Activated CD4-positive, alpha-beta T cell treated with anti-CD3 and anti-CD28 coated beads, Interleukin-2, amount 50 U/mL, for 48 hours (primary cell): ENCODE results near the gene RNF227.
"Not testable (repeated sequence)": the region's sequence is repeated elsewhere in the genome, so short reads cannot be mapped to it uniquely, and the experiment has no call there.

Source experiments
- DNase-seq, 2 experiments: peaks; one replicate each; pipeline ENCODE4 v3.0.0-alpha.2; 2020

Gene RNF227

GRCh38 chr17:7887482-7888183 is 28.5 kb downstream of the RNF227 start:
- peak; percentile 91 to 94 for DNase-seq

- no peak for DNase-seq
Measured at GRCh38 chr17:7887038-7887481, 29.0 kb downstream of the RNF227 start.

GRCh38 chr17:7886227-7887037 is 29.7 kb downstream of the RNF227 start:
- DNase-seq = peak; percentile 60 to 68

DNA sequence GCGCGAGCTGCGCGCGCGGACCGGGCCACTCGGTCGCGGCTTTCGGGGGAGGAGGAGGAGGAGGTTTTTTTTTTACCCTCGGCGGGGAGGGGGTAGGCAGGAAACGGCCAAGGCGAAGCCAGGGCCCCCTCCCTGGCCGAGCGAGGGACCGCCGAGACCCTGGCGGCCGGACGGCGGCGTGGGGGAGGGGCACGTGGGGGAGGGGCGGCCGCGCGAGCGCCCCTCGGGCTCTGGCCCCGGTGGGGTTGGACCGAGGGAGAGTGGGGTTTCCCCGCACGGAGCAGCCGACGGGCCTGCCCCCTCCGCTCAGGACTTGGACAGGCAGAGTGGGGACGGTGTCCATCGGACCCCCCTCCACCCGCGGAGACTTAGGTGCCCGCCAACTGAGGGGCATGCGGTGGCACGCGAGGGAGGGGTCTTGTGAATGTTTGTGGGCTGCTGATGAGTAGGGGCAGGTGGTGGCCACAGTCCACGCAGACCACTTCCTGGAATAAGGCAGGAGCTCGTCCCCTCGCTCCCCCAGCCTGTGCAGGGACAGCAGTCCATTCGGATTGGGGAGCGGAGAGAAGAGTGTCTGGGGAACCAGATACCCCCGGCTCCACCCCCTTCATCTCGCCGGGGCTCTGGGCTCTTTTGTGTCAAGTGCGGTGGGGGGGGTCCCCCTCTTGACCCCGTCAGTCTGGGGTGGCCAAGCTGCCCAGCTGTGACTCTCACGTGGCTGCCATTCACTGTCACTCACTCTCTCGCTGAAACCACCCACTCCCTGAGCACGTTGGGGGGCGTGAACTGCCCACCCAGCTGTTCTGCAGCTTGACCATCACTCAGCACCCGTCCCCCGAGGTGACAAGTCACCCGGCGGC is 30.5 kb downstream of the RNF227 start:
- DNase-seq = peak; percentile 48 to 59

- peak; percentile 29 to 36 for DNase-seq
Measured at GRCh38 chr17:7884581-7885366, 31.3 kb downstream of the RNF227 start.

DNA sequence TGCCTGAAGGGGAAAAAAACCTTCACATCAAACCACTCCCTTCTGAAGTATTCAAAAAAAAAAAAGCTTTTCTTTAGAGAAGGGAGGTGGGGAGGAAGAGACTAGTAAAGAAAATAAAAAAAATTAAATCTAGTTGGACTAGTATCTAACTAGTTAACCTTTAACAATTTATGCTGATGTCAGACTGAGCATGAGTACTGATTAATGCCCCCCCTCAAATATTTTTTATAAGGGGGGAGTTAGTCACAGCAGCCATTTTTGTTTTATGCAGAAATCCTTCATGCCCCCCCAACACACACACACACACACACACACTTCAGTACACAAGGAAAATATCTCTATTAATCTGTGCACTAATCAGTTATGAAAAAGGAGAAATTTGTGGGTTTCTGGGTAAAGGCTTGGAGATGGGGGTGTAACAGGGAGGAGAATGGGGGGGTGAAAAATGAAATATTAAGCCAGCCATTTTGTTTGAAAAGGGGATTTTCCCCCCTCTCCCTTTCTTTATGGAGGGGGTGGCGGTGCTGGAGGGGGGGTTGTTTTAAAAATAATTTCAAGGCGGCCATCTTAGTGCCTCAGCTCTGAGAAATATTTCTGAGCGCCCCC is 32.2 kb downstream of the RNF227 start:
- peak; percentile 33 to 35 for DNase-seq

DNA sequence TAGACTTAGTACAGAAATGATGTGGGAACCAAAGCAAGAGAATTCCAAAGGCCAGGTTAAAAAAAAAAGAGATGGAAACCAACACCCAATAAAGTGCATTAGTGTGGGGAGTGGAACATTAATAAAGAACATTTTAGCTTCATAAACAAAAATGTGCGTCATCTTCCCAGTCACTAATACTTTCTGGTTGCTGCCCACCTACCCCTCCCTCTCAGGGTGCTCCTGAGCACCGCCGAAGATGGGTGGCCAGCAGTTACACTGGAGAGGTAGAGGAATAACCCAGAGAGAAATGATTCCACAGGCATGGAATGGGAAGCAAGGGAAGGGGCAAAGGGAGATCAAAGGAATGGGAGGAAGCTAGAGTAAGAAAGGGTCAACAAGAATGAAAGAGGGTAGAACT is 33.5 kb downstream of the RNF227 start:
- DNase-seq = no peak

DNA sequence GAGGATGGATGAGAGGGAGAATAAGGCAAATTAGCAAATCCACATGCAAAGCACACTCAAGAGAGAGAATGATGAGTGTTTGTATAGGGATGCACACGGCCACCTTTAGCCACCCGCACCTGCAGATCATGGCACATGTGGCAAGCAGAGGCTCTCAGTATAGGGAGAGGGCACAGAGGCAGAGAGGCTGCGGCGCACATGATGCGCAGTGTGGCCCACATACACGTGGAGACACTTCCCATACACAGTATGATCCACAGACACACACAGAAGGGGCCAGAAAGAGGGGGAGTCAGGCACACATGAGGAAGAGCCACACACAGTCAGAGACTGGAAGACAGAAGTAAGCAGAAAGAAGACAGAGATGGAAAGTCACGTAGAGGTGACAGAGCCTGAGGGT is 34.0 kb downstream of the RNF227 start:
- peak in 1 of 2 experiments; percentile 12 for DNase-seq

DNA sequence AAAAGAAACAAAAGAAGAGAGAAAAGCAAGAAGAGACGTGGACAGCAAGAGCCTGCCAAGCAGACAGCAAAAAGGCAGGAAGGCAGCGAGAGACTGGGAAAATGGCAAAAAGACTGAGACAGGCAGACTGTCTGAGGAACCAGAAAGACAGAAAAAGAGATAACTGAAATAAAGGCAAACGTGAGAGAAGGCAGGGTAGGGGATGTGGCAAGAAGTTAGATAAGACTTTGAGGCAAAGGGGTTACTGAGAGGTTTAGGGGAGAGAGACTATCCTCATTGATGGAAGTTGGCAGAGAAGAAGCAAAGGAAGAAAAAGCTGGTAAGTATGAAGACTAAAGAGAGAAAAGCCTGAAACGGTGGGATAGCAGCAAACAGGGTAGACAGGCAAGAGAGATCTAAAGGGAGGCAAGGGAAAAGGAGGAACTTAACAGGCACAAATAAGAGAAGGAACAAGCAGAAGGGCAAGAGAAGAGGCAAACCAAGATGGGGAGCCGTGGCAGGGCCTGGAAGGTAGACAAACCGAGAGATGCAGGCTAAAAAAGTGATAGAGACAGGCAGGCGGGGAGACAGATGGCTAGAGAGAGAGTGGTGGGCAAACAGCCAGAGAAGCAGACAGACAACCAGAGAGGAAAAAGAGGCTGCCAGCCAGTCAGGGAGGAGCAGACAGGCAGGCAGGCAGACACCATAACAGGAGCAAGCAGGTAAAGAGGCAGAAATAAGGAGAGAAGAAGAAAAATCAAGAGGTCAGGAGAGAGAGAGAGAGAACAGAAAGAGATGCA is 34.6 kb downstream of the RNF227 start:
- no peak for DNase-seq

- no peak for DNase-seq
Measured at GRCh38 chr17:7880076-7880868, 35.8 kb downstream of the RNF227 start.

GRCh38 chr17:7878234-7878633 is 37.9 kb downstream of the RNF227 start:
- DNase-seq = no peak

DNA sequence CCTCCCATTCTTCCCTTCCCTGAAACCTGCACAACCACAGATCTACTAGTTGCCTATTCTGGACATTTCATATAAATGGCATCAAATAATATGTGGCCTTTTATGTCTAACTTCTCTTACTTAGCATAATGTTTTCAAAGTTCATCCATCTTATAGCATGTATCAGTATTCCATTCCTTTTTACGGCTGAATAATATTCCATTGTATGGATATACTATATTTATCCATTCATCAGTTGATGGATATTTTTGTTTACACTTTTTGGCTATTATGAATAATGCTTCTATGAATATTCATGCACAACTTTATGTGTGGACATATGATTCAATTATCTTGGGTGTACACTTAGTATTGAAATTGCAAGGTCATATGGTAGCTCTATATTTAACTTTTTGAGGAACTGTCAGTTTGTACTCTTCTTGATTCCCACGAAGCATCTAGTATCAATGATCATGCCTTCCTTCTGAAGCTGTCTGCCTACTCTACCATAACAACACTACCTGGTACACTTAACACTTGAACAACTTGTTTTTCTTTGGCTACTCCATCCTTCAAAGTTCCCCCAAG is 40.2 kb downstream of the RNF227 start:
- DNase-seq = no peak

DNA sequence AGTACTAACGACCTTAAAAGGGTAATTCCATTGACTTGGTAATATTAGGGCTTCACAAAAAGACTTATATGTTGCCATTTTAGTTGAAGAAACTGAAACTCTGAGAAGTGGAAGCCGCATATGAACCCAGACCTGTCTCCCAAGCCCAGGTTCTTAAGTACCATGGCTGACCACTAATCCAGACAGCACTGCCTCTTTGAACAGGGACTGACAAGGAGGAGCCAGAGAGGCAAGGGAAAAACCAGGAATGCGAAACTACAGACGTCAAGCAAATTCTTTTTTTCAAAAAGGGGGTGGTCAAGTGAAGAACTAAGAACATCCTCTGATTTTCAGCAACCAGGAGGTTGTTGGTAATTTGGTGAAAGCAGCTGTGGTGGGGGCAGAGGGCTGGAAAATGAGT is 43.0 kb downstream of the RNF227 start:
- DNase-seq = no peak

- no peak for DNase-seq
Measured at GRCh38 chr17:7867881-7868329, 48.2 kb downstream of the RNF227 start.

DNA sequence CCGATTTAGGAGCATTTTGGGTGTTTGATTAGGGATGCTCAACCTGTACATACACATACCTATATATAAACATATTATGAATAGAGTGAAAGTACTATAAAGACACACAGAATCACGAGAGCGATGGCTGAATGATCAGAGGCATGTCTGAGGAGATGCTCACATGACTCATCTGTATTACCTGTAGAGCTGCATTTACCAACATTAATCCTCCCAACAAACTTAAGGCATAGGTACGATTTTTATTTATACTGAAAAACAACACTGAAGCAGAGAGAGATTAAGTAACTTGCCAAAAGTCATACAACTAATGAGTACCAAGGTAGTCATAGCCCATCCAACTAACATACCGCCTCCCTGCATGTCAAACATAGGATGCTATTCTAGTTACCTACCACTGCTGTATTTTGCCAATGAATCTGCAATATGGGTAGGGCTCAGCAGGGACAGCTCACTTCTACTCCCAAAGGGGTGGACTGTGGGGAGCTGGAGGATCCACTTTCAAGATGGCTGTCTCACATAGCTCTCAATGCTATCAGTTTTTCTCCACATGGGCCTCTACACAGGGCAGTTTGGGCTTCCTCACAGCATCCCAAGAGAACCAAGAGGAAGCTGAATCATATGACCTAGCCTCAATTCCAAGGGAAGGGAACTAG is 51.0 kb downstream of the RNF227 start:
- DNase-seq = no peak

- not testable (repeated sequence) for DNase-seq
Measured at GRCh38 chr17:7864384-7864783, 51.7 kb downstream of the RNF227 start.
